ENCODE measurements around the gene TGM2. TPM values are rescaled to one million over a fixed set of nuclear protein-coding genes. Genes with fewer than 3 reads are reported as not detected.
A peak's percentile ranks its signal among the peaks of the same experiment; 100 is the strongest.

TGM2 gene
- total and polyA plus RNA-seq, 9 of the 15 experiments (the other 6 are each of a cell fraction or from before 2014, with no cell fraction given), result 5.5 to 78.5 (median 37.6) TPM

DNA sequence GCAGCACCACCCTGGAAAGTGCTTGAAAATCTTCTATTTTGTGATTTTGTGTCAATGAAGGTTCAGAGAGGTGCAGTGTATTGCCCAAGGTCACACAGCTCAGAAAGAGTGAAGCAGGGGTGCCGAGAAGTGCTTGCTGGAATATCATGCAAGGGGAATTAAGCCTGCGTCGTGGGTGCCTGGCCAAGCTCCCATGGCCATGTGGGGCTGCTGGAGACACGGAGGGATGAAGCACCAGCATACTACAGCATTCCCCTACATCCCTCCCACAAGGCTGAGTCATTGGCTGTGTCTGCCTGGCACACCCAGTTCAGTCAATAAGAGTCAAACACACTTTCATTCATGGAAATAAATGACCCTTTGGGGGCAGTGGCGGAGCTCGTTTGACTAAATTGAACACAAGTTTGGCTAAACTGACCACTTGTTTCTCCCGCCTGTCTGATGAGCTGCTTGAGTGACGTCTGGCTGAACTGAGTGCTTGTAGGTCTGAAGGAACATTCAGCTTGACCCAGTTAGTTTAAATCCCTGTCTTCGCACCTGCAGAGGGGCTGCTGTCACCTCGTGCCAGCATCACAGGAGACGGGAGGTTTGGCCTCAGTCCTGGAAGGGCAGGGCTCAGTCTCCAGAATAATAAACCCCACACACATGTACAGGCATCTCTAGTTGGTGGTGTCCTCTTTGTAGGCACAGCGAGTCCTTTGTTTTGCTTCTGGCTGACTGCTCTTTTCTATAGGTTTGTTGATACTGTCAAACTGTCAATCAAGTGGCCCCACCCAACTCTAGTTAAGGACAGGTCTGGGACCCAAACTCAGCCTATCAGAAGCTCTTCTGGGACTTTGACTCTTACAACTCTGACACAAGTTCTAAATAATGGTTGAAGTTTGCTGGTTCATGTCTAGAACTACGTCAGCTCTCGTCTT lies 8.4 kb upstream of the TGM2 start (continued):
- TF ChIP-seq, protein P1, sequence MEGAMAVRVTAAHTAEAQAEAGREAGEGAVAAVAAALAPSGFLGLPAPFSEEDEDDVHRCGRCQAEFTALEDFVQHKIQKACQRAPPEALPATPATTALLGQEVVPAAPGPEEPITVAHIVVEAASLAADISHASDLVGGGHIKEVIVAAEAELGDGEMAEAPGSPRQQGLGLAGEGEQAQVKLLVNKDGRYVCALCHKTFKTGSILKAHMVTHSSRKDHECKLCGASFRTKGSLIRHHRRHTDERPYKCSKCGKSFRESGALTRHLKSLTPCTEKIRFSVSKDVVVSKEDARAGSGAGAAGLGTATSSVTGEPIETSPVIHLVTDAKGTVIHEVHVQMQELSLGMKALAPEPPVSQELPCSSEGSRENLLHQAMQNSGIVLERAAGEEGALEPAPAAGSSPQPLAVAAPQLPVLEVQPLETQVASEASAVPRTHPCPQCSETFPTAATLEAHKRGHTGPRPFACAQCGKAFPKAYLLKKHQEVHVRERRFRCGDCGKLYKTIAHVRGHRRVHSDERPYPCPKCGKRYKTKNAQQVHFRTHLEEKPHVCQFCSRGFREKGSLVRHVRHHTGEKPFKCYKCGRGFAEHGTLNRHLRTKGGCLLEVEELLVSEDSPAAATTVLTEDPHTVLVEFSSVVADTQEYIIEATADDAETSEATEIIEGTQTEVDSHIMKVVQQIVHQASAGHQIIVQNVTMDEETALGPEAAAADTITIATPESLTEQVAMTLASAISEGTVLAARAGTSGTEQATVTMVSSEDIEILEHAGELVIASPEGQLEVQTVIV (CRISPR knock-in tag; IDR thresholded peaks at IDR 0.05; ENCODE audit: borderline replicate concordance), result no peak
- TF ChIP-seq CCAR2 (IDR thresholded peaks at IDR 0.05; ENCODE audit: low read depth, low read length), result no peak
- TF ChIP-seq FOXK2 (conservative IDR thresholded peaks at IDR 0.05 in 1 of 2, IDR thresholded peaks at IDR 0.05 in 1 of 2; ENCODE audit: low read depth in 2 of 2), result no peak
- peak; percentile 92 for TF ChIP-seq RBM25 (IDR thresholded peaks at IDR 0.05; ENCODE audit: low read depth, low read length, severe bottlenecking)
- TF ChIP-seq ILF3 (IDR thresholded peaks at IDR 0.05; ENCODE audit: borderline replicate concordance), result no peak
- no peak for TF ChIP-seq TEAD2 (tag; IDR thresholded peaks at IDR 0.05)
- TF ChIP-seq KAT7 (CRISPR knock-in tag; IDR thresholded peaks at IDR 0.05; ENCODE audit: borderline replicate concordance), result no peak
- no peak for TF ChIP-seq C11orf30 (IDR thresholded peaks at IDR 0.05; ENCODE audit: low read depth)
- TF ChIP-seq, protein P2, sequence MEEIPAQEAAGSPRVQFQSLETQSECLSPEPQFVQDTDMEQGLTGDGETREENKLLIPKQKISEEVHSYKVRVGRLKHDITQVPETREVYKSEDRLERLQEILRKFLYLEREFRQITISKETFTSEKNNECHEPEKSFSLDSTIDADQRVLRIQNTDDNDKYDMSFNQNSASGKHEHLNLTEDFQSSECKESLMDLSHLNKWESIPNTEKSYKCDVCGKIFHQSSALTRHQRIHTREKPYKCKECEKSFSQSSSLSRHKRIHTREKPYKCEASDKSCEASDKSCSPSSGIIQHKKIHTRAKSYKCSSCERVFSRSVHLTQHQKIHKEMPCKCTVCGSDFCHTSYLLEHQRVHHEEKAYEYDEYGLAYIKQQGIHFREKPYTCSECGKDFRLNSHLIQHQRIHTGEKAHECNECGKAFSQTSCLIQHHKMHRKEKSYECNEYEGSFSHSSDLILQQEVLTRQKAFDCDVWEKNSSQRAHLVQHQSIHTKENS (CRISPR knock-in tag; IDR thresholded peaks at IDR 0.05), result no peak
- peak; percentile 39; the same call in 1 of the 2 replicates for TF ChIP-seq ADNP (tag; IDR thresholded peaks at IDR 0.05)
- TF ChIP-seq, protein P3, sequence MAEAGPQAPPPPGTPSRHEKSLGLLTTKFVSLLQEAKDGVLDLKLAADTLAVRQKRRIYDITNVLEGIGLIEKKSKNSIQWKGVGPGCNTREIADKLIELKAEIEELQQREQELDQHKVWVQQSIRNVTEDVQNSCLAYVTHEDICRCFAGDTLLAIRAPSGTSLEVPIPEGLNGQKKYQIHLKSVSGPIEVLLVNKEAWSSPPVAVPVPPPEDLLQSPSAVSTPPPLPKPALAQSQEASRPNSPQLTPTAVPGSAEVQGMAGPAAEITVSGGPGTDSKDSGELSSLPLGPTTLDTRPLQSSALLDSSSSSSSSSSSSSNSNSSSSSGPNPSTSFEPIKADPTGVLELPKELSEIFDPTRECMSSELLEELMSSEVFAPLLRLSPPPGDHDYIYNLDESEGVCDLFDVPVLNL (CRISPR knock-in tag; IDR thresholded peaks at IDR 0.05; ENCODE audit: low read depth), result no peak
- no peak for TF ChIP-seq SAP30 (IDR thresholded peaks at IDR 0.05; ENCODE audit: borderline replicate concordance, insufficient read depth, low read depth, low read length, poor library complexity, severe bottlenecking)
- TF ChIP-seq, protein P4, sequence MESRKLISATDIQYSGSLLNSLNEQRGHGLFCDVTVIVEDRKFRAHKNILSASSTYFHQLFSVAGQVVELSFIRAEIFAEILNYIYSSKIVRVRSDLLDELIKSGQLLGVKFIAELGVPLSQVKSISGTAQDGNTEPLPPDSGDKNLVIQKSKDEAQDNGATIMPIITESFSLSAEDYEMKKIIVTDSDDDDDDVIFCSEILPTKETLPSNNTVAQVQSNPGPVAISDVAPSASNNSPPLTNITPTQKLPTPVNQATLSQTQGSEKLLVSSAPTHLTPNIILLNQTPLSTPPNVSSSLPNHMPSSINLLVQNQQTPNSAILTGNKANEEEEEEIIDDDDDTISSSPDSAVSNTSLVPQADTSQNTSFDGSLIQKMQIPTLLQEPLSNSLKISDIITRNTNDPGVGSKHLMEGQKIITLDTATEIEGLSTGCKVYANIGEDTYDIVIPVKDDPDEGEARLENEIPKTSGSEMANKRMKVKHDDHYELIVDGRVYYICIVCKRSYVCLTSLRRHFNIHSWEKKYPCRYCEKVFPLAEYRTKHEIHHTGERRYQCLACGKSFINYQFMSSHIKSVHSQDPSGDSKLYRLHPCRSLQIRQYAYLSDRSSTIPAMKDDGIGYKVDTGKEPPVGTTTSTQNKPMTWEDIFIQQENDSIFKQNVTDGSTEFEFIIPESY (CRISPR knock-in tag; IDR thresholded peaks at IDR 0.05), result no peak
- no peak for TF ChIP-seq ZNF717 (CRISPR knock-in tag; IDR thresholded peaks at IDR 0.05)
- TF ChIP-seq NFE2 (IDR thresholded peaks at IDR 0.05; ENCODE audit: low read depth), result peak; percentile 63
